HG02885 (cell line): ENCODE data around the gene EYS.

Source experiments
- ATAC-seq: cut with Tn5 transposase; IDR thresholded peaks from one replicate; pipeline ENCODE4 v1.9.1; 2021; ENCODE audit warnings: mild to moderate bottlenecking; ENCODE audit not compliant: unreplicated experiment, poor library complexity

The EYS gene

GRCh38 chr6:64895945-64896344, 811.1 kb downstream of the EYS start:
- no peak for ATAC-seq

GRCh38 chr6:64890609-64891008, 816.4 kb downstream of the EYS start:
- ATAC-seq: no peak

DNA sequence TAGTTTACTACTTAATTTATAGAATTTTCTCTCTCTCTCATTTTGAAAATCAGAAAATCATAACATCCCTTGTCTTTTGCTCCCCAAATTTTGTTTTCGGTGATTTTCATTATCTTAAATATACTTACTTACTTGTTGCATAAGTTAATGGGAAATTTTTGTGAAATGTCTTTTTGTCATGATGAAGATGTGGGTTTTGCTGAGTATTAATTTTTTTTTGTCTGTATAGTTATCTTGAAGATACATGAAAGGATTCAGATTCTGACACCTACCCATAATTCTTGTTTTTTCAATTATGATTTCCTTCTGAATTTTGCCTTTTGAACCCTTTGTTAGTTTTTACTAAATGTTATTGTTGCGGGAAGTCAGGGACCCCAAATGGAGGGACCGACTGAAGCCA, 817.9 kb downstream of the EYS start:
- no peak for ATAC-seq

GRCh38 chr6:64874776-64875175, 832.2 kb downstream of the EYS start:
- ATAC-seq: no peak

GRCh38 chr6:64872633-64873032, 834.4 kb downstream of the EYS start:
- ATAC-seq: no peak

- no peak for ATAC-seq
Observed at GRCh38 chr6:64861039-64861651, 845.9 kb downstream of the EYS start.

GRCh38 chr6:64860203-64860602, 846.8 kb downstream of the EYS start:
- no peak for ATAC-seq

GRCh38 chr6:64850121-64850520, 856.9 kb downstream of the EYS start:
- no peak for ATAC-seq

DNA sequence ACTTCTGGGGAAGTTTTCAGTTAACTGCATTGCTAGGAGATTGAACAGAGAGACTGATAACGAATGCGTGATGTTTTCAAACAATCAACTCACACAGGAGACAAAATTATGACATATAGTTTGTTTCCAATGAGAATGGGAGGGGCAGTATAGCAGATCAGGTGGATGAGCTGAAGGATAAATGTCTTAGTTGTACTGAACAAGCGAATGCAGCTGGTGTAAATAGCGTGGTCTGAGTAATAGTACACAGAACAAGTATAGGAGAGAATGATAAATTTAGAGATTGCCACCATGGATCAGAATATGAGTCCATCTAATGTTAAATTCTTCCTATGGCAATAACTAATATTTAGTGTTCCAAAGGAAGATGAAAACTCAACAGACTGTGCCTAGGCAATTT, 858.6 kb downstream of the EYS start:
- no peak for ATAC-seq

DNA sequence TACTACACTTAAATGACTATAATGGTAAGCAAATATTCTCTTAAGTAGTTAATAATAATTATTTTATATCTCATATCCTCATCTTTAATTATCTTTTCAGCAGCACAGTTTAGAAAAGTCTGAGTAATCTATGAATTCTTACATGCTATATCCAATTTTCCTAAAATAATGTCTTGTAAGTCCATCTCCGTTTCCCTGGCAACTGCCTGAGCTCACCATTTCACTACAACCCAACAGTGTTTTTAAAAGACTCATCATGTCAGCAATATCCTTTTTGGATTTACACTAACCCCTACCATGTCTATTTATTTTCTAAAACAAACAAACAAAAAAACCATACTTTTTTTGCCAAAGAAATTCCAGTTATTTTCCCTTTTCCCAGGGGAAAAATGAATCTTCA, 859.6 kb downstream of the EYS start:
- no peak for ATAC-seq

- ATAC-seq: no peak
Observed at GRCh38 chr6:64838726-64839125, 868.3 kb downstream of the EYS start.

DNA sequence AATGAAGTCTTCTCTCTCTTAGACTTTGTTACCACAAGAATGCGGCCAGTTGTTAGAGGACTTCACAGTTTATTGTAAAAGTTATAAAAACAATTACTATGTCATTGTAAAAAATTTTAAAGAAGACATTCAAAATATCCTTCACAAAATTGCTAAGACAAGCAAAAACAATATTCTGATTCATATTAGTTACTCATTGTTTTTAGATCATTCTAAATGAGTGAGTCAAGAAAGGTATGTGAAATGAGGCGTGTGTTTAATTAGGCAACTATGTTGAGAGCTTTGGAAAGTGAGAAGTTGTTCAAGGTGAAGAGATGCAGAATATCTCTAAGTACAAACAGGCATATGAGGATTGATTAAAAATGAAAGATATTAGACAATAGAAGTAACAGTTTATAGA, 875.3 kb downstream of the EYS start:
- no peak for ATAC-seq

DNA sequence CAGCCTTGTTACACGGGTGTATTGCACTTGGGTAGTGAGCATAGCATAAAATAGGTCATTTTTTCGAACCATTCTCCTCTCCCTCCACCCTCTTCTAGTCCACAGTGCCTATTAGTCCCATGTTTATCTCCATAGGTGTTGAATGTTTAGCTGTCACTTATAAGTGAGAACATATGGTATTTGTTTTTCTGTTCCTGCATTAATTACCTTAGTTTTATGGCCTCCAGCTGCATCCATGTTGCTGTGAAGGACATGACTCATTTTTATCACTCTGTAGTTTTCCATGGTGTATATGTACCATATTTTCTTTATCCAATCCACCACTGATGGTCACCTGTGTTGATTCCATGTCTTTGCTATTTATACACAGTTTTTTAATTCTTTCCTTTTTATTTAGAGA, 889.5 kb downstream of the EYS start:
- no peak for ATAC-seq

DNA sequence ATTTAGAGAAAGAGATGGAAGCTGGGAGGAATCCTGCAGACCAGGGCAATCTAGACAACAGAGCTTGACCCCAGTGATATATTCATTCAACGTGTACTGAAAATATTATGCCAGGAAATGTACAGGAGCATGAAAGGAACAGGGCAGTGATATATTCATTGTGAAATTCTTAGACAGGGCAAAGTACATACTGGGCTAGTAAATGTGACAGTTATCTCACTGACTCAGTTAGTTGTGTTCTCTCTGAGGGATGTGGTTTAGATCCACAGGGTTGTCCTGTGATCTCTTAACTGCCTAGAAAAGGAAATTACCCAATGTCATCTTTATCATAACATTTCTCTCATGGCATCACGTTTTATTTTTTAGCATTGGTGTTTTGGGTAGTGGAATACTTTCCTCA, 891.3 kb downstream of the EYS start:
- no peak for ATAC-seq

DNA sequence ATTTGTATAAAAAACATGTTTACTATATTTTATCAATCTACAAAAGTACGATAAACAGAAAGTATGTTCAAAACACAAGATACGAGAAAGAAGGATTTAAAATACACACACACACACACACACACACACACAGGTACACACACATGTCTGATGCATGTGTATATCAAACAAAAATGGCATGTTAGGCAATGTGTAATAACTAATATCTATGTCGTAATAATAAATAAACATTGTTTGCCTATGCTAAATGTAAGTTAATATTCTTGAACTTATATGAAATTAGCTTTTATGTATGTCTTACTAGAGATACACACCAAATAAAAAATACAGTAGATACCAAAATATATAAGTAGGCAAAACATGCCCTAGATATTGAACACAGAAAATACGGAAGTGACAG, 894.9 kb downstream of the EYS start:
- no peak for ATAC-seq

DNA sequence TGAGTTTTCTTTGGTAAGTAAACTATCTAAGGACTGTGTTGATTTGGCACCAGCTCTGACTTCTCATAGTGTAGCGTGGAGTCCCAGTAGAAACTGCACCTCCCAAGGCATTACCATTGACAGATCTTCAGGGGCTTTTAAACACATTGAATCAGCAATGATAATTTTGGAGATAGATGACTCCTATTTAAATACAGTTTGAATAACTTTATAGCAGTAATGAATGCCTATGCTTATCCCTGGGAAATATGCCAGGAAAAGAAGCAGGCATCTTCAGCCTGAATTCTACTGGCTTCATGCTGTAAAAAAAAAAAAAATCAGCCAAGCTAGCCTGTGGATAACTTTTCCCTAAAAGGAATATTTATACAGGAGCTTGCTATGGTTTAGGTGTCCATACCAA, 895.9 kb downstream of the EYS start:
- no peak for ATAC-seq

- ATAC-seq: no peak
Observed at GRCh38 chr6:64807785-64808184, 899.2 kb downstream of the EYS start.

GRCh38 chr6:64803470-64804166, 903.4 kb downstream of the EYS start:
- ATAC-seq: no peak

DNA sequence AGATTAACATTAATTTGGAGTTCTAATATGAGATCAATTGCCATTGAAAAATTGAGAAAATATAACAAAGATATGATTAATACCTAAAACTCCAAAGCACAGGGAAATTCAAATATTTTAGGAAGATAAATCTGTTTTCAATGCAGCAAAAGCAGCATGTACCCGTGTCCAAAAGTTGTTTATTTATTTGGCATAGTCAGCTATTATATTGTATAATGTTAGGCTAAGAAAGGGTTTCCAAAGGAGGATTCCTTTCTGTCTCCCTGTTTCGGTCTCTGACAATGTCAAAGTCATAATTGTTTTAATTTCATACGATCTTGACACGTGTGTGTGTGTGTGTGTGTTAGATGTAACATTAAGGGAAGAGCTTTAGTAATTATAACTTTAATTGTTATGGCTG, 914.5 kb downstream of the EYS start:
- ATAC-seq: no peak

GRCh38 chr6:64789476-64789875, 917.5 kb downstream of the EYS start:
- ATAC-seq: no peak

DNA sequence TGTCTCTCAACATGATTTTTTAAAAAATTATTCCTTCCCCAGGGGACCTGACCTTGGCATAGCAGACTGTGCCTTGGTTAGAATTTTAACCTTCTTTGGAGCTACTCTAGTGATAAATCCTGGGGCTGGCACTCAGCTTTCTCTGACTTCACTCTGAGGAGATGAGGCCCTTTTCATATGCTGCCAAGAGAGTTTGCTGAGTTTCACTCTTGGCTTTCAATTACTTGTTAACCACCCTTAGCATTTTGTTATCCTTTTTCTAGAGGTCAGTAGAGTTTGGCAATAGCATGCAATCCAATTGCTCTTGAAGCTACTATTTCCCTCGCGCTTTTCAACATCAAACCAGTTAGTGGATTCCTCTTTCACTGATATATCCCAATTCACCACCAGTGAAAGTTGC, 920.3 kb downstream of the EYS start:
- no peak for ATAC-seq

DNA sequence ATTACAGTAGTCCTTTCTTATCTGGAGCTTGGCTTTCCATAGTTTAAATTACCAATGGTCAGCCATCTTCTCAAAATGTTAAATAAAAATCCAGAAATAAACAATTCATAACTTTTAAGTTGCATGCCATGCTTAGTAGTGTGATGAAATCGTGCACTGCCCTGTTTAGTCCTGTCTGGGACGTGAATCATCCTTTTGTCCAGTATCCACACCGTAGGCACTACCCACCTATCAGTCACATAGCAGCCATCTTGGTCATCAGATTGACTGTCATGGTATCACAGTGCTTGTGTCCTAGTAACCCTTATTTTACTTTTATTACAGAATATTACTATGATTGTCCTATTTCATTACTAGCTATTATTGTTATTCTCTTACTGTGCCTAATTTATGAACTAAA, 924.1 kb downstream of the EYS start:
- ATAC-seq: no peak
